Stimulated activated CD8-positive, alpha-beta memory T cell treated with anti-CD3 and anti-CD28 coated beads, Interleukin-4, amount 100 ng/mL, for 1 hour (primary cell): ENCODE data around the gene SLC10A7.

ENCODE experiments used
- DNase-seq, 2 donors: peaks; one replicate each; pipeline ENCODE4 v3.0.0-alpha.2; 2020; ENCODE audit warnings: low read depth in 2 of 2, low spot score in 1 of 2

Gene SLC10A7

GRCh38 chr4:146442801-146443200, 78.9 kb downstream of the SLC10A7 start:
- DNase-seq, result no peak

- no peak for DNase-seq
Measured at GRCh38 chr4:146439999-146440398, 81.7 kb downstream of the SLC10A7 start.

- DNase-seq, result no peak
Measured at GRCh38 chr4:146439437-146439836, 82.3 kb downstream of the SLC10A7 start.

GRCh38 chr4:146437778-146438177, 84.0 kb downstream of the SLC10A7 start:
- DNase-seq, result no peak

- no peak for DNase-seq
Measured at GRCh38 chr4:146436423-146437162, 85.1 kb downstream of the SLC10A7 start.

- no peak for DNase-seq
Measured at GRCh38 chr4:146435962-146436361, 85.8 kb downstream of the SLC10A7 start.

GRCh38 chr4:146432065-146432464, 89.7 kb downstream of the SLC10A7 start:
- no peak for DNase-seq

- DNase-seq, result no peak
Measured at GRCh38 chr4:146428298-146428697, 93.4 kb downstream of the SLC10A7 start.

- DNase-seq, result no peak
Measured at GRCh38 chr4:146417822-146418221, 103.9 kb downstream of the SLC10A7 start.

GRCh38 chr4:146415829-146416228, 105.9 kb downstream of the SLC10A7 start:
- no peak for DNase-seq

GRCh38 chr4:146407669-146408084, 114.1 kb downstream of the SLC10A7 start:
- no peak for DNase-seq

GRCh38 chr4:146407257-146407656, 114.5 kb downstream of the SLC10A7 start:
- no peak for DNase-seq

GRCh38 chr4:146401274-146401673, 120.5 kb downstream of the SLC10A7 start:
- no peak for DNase-seq

- DNase-seq, result no peak
Measured at GRCh38 chr4:146398896-146399445, 122.8 kb downstream of the SLC10A7 start.

- no peak for DNase-seq
Measured at GRCh38 chr4:146398404-146398803, 123.3 kb downstream of the SLC10A7 start.

- no peak for DNase-seq
Measured at GRCh38 chr4:146389561-146389960, 132.2 kb downstream of the SLC10A7 start.

GRCh38 chr4:146382194-146382593, 139.5 kb downstream of the SLC10A7 start:
- no peak for DNase-seq

GRCh38 chr4:146381263-146381872, 140.4 kb downstream of the SLC10A7 start:
- DNase-seq, result no peak

- no peak for DNase-seq
Measured at GRCh38 chr4:146379744-146380143, 142.0 kb downstream of the SLC10A7 start.

GRCh38 chr4:146371812-146372211, 149.9 kb downstream of the SLC10A7 start:
- no peak for DNase-seq

- no peak for DNase-seq
Measured at GRCh38 chr4:146370841-146371240, 150.9 kb downstream of the SLC10A7 start.

GRCh38 chr4:146369446-146369845, 152.3 kb downstream of the SLC10A7 start:
- no peak for DNase-seq

GRCh38 chr4:146368209-146368608, 153.5 kb downstream of the SLC10A7 start:
- DNase-seq, result no peak
